ENCODE data around the gene DNAJA2.

GRCh38 chr16:47019568-47019967 is 46.1 kb upstream of the DNAJA2 start:
- TF ChIP-seq POLR2AphosphoS5 (IDR thresholded peaks at IDR 0.05), result no peak
- TF ChIP-seq CTCF (IDR thresholded peaks at IDR 0.05; ENCODE audit: poor library complexity, severe bottlenecking), result peak; percentile 41
- no peak for TF ChIP-seq EZH2 (IDR thresholded peaks at IDR 0.05; ENCODE audit: borderline replicate concordance, insufficient read depth, low read length, poor library complexity, severe bottlenecking)
- no peak for TF ChIP-seq EP300 (conservative IDR thresholded peaks at IDR 0.05; ENCODE audit: poor library complexity, severe bottlenecking)
- TF ChIP-seq TAF1 (IDR thresholded peaks at IDR 0.05; ENCODE audit: low read depth), result no peak
- TF ChIP-seq RAD21 (conservative IDR thresholded peaks at IDR 0.05), result peak; percentile 31
- no peak for TF ChIP-seq SMC3 (conservative IDR thresholded peaks at IDR 0.05; ENCODE audit: poor library complexity)
